AML-193 (cell line): ENCODE results near the gene DPF3.

Source experiments
- DNase-seq, 2 experiments: peaks; one replicate each; lab custom pipeline; 2025; lab: John Stamatoyannopoulos, UW

DPF3 gene

GRCh38 chr14:72599579-72600470 lies 294.1 kb downstream of the DPF3 start:
- no peak for DNase-seq

GRCh38 chr14:72598306-72598705 lies 295.6 kb downstream of the DPF3 start:
- no peak for DNase-seq

GRCh38 chr14:72597252-72598233 lies 296.4 kb downstream of the DPF3 start:
- DNase-seq: no peak

- no peak for DNase-seq
These were observed 298.6 kb downstream of the DPF3 start for GRCh38 chr14:72595152-72595862.

- DNase-seq: no peak
These were observed 299.6 kb downstream of the DPF3 start for GRCh38 chr14:72594099-72594901.

- DNase-seq: no peak
These were observed 302.5 kb downstream of the DPF3 start for GRCh38 chr14:72591391-72591790.

GRCh38 chr14:72590577-72590976 lies 303.3 kb downstream of the DPF3 start:
- no peak for DNase-seq

GRCh38 chr14:72589652-72590051 lies 304.2 kb downstream of the DPF3 start:
- DNase-seq: no peak

GRCh38 chr14:72588521-72588920 lies 305.4 kb downstream of the DPF3 start:
- no peak for DNase-seq

GRCh38 chr14:72583316-72584272 lies 310.3 kb downstream of the DPF3 start:
- no peak for DNase-seq

- no peak for DNase-seq
These were observed 311.3 kb downstream of the DPF3 start for GRCh38 chr14:72582582-72582981.

GRCh38 chr14:72578514-72578913 lies 315.4 kb downstream of the DPF3 start:
- DNase-seq: no peak

- DNase-seq: no peak
These were observed 316.4 kb downstream of the DPF3 start for GRCh38 chr14:72577521-72577920.

- no peak for DNase-seq
These were observed 317.6 kb downstream of the DPF3 start for GRCh38 chr14:72576258-72576657.

- no peak for DNase-seq
These were observed 319.2 kb downstream of the DPF3 start for GRCh38 chr14:72574715-72575114.

GRCh38 chr14:72573725-72574417 lies 320.0 kb downstream of the DPF3 start:
- no peak for DNase-seq
